ENCODE measurements around the gene FRMPD4. TPM values are rescaled to one million over a fixed set of nuclear protein-coding genes. Genes with fewer than 3 reads are reported as not detected.

The FRMPD4 gene
- total RNA-seq, 1 experiment from 2014 or later: 0.24 TPM

GRCh38 chrX:12440246-12440645, 302.0 kb downstream of the FRMPD4 start:
- Histone ChIP-seq H2BK120ac (ENCODE audit: low read depth, low read length, poor library complexity, severe bottlenecking) (no peak overlapping the region), H4K8ac (replicated peaks; ENCODE audit: insufficient read length, low read depth, low read length) (no peak overlapping the region), H2BK15ac (ENCODE audit: low read depth, low read length) (no peak overlapping the region), H3K27me3 (ENCODE audit: insufficient read depth, low read length) (no peaks in the 10 kb centered on the region), H3K4me1 (ENCODE audit: insufficient read depth, low read length) (peaks cover 5% of the 10 kb centered on the region; the same call in 1 of the 2 replicates), H3K9ac (ENCODE audit: extremely low read depth, insufficient read length, low read length) (no peak overlapping the region), H2AK5ac (ENCODE audit: insufficient read length, low read length) (no peak overlapping the region), H3K14ac (ENCODE audit: insufficient read depth, low read length) (no peak overlapping the region), H2AFZ (ENCODE audit: low read length) (no peak overlapping the region), H4K20me1 (ENCODE audit: control insufficient read depth, insufficient read depth, insufficient read length) (no peaks in the 10 kb centered on the region), H3T11ph (ENCODE audit: low read length) (no peak overlapping the region), H3K27ac (ENCODE audit: insufficient read length, low read depth, low read length) (peak overlapping the region; percentile 78), H3K9me3 (ENCODE audit: control insufficient read depth, low read depth, low read length) (peaks cover 6% of the 10 kb centered on the region), H3K23me2 (ENCODE audit: insufficient read length, low read depth, low read length, poor library complexity, severe bottlenecking) (no peaks in the 10 kb centered on the region), H4K5ac (ENCODE audit: insufficient read length, low read depth, low read length) (no peak overlapping the region), H3K79me2 (ENCODE audit: insufficient read depth, low read length) (no peaks in the 10 kb centered on the region), H2BK5ac (ENCODE audit: insufficient read length, low read length) (no peak overlapping the region), H3K4me2 (ENCODE audit: insufficient read depth, insufficient read length, low read length) (no peak overlapping the region), H2BK12ac (ENCODE audit: insufficient read length, low read depth, low read length) (no peak overlapping the region), H3K56ac (ENCODE audit: insufficient read length, low read depth, low read length) (no peak overlapping the region), H3K18ac (ENCODE audit: insufficient read length, low read depth, low read length) (no peak overlapping the region), H2BK20ac (ENCODE audit: low read depth, low read length, poor library complexity, severe bottlenecking) (no peak overlapping the region), H3K23ac (ENCODE audit: insufficient read length, low read depth, low read length) (no peak overlapping the region), H4K91ac (ENCODE audit: insufficient read length, low read depth, low read length) (no peak overlapping the region), H3K79me1 (ENCODE audit: insufficient read depth, low read depth, low read length, poor library complexity, severe bottlenecking) (no peaks in the 10 kb centered on the region), H3K4ac (ENCODE audit: low read depth, low read length) (no peak overlapping the region)
- H3K9me3 Mint-ChIP-seq: peaks cover 48 to 68% of the 10 kb centered on the region in 2 experiments
- TF ChIP-seq, protein P1, sequence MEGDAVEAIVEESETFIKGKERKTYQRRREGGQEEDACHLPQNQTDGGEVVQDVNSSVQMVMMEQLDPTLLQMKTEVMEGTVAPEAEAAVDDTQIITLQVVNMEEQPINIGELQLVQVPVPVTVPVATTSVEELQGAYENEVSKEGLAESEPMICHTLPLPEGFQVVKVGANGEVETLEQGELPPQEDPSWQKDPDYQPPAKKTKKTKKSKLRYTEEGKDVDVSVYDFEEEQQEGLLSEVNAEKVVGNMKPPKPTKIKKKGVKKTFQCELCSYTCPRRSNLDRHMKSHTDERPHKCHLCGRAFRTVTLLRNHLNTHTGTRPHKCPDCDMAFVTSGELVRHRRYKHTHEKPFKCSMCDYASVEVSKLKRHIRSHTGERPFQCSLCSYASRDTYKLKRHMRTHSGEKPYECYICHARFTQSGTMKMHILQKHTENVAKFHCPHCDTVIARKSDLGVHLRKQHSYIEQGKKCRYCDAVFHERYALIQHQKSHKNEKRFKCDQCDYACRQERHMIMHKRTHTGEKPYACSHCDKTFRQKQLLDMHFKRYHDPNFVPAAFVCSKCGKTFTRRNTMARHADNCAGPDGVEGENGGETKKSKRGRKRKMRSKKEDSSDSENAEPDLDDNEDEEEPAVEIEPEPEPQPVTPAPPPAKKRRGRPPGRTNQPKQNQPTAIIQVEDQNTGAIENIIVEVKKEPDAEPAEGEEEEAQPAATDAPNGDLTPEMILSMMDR (conservative IDR thresholded peaks at IDR 0.05): no peak
- H3K27ac Mint-ChIP-seq: peak overlapping the region in 1 of 3 experiments; percentile 62; a peak in 2 of 7 replicates
- H3K4me1 Mint-ChIP-seq: peaks cover 18 to 32% of the 10 kb centered on the region in 2 experiments
- peak; percentile 30 for DNase-seq
- no peaks in the 10 kb centered on the region for H3K27me3 Mint-ChIP-seq (ENCODE audit: low read depth)
- no peaks in the 10 kb centered on the region; a peak in 1 of 7 replicates for H3K36me3 Mint-ChIP-seq (ENCODE audit: insufficient read depth in 1 of 3, low read depth in 3 of 3)
- H3K4me3 Mint-ChIP-seq: peak overlapping the region in 1 of 2 experiments; percentile 40; a peak in 1 of 5 replicates

Measured in H9 (cell line).